ENCODE data around the gene LRPAP1.
"Not testable (repeated sequence)": the region's sequence is repeated elsewhere in the genome, so short reads cannot be mapped to it uniquely, and the experiment has no call there.

LRPAP1 gene

DNA sequence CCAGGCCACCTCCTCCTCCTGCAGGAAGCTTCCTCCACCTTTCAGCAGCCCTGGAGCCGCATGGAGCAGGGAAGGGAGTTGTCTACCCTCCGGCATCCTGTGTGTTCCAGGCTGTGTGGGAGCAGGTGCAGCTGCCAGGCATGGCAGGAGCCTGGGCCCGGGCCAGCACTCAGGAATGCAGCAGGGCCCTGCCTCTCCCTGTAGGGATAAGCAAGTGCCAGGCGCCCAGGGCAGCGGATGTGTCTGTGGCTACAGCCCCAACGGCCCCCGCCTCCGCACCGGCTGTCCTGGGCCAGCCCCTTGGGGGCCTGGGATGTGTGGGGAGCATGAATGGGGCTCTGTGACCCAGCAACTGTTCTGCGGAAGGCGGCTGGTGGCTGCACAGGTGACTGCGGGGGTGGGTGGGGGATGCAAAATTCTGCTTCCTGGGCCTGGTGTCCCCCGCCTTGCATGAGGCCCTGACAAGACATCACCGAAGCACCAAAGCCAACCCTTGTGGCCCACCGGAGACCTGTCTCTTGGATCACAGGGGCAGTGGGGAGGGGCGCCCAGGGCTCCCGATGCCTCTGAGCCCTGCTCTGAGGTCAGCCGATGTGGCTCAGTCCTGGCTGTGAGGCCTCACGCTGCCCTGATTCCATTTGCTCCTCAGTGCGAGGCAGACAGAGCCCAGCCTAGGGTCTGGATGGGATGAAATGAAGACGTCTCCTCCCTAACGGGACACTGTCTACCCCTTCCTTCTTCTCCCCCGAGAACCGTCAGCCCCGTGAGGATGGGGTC lies 70.5 kb downstream of the LRPAP1 start:
- no peak overlapping the region for H3K4me3 ChIP-seq (ENCODE audit: low read length, poor library complexity, severe bottlenecking)
- no peaks in the 10 kb centered on the region for H3K36me3 ChIP-seq (ENCODE audit: insufficient read depth, low read length)
- no peaks in the 10 kb centered on the region for H4K20me1 ChIP-seq (ENCODE audit: insufficient read depth, low read length, poor library complexity, severe bottlenecking)
- no peaks in the 10 kb centered on the region for H3K9me2 ChIP-seq (replicated peaks; ENCODE audit: low read depth, low read length)
- no peaks in the 10 kb centered on the region for H3K9me3 ChIP-seq (ENCODE audit: insufficient read depth, low read depth, low read length)
- no peaks in the 10 kb centered on the region for H3K27me3 ChIP-seq (ENCODE audit: insufficient read depth, low read length, poor library complexity, severe bottlenecking)
- H3K4me1 ChIP-seq (ENCODE audit: insufficient read depth, low read length, poor library complexity, severe bottlenecking), result no peaks in the 10 kb centered on the region
- H3K79me2 ChIP-seq (ENCODE audit: insufficient read depth, low read length), result no peaks in the 10 kb centered on the region
- H3K9ac ChIP-seq (ENCODE audit: low read depth, low read length, poor library complexity, severe bottlenecking), result no peak overlapping the region
- TF ChIP-seq, protein P1, sequence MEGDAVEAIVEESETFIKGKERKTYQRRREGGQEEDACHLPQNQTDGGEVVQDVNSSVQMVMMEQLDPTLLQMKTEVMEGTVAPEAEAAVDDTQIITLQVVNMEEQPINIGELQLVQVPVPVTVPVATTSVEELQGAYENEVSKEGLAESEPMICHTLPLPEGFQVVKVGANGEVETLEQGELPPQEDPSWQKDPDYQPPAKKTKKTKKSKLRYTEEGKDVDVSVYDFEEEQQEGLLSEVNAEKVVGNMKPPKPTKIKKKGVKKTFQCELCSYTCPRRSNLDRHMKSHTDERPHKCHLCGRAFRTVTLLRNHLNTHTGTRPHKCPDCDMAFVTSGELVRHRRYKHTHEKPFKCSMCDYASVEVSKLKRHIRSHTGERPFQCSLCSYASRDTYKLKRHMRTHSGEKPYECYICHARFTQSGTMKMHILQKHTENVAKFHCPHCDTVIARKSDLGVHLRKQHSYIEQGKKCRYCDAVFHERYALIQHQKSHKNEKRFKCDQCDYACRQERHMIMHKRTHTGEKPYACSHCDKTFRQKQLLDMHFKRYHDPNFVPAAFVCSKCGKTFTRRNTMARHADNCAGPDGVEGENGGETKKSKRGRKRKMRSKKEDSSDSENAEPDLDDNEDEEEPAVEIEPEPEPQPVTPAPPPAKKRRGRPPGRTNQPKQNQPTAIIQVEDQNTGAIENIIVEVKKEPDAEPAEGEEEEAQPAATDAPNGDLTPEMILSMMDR (conservative IDR thresholded peaks at IDR 0.05; ENCODE audit: low read length), result no peak
- TF ChIP-seq EZH2phosphoT487 (IDR thresholded peaks at IDR 0.05; ENCODE audit: borderline replicate concordance), result no peak
- H3F3A ChIP-seq (ENCODE audit: low read depth), result no peaks in the 10 kb centered on the region
- no peak overlapping the region for H2AFZ ChIP-seq (ENCODE audit: low read length)
- H3K4me2 ChIP-seq (ENCODE audit: low read depth, low read length, poor library complexity, severe bottlenecking), result no peak overlapping the region

DNA sequence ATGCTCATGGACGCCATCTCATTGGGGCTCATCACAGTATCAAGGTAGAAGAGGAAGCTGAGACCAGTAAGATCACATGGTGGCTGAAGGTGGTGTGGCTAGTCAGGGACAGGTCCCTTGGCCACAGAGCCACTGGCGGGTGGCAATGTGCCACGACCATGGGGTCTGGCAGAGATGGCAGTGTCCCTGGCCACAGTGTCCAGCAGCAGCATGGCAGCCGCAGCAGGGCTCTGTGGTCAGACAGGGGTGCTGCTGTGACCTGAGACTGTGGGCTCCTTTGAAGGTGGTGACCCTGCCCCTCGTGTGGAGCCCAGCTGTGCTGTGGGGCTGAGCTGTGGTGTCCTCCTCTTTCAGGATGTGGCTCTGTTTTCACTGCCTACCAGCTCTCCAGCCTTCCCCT lies 71.3 kb downstream of the LRPAP1 start:
- no peaks in the 10 kb centered on the region for H3K9me3 ChIP-seq (ENCODE audit: insufficient read depth, low read depth, low read length)
- H2AFZ ChIP-seq (ENCODE audit: low read length), result no peak overlapping the region
- no peaks in the 10 kb centered on the region for H3K4me1 ChIP-seq (ENCODE audit: insufficient read depth, low read length, poor library complexity, severe bottlenecking)
- no peak for TF ChIP-seq EZH2phosphoT487 (IDR thresholded peaks at IDR 0.05; ENCODE audit: borderline replicate concordance)
- TF ChIP-seq, protein P1 (conservative IDR thresholded peaks at IDR 0.05; ENCODE audit: low read length), result no peak
- H3K9me2 ChIP-seq (replicated peaks; ENCODE audit: low read depth, low read length), result no peaks in the 10 kb centered on the region
- no peak overlapping the region for H3K4me3 ChIP-seq (ENCODE audit: low read length, poor library complexity, severe bottlenecking)
- no peak overlapping the region for H3K4me2 ChIP-seq (ENCODE audit: low read depth, low read length, poor library complexity, severe bottlenecking)
- H4K20me1 ChIP-seq (ENCODE audit: insufficient read depth, low read length, poor library complexity, severe bottlenecking), result no peaks in the 10 kb centered on the region
- no peaks in the 10 kb centered on the region for H3F3A ChIP-seq (ENCODE audit: low read depth)
- H3K36me3 ChIP-seq (ENCODE audit: insufficient read depth, low read length), result no peaks in the 10 kb centered on the region
- no peaks in the 10 kb centered on the region for H3K79me2 ChIP-seq (ENCODE audit: insufficient read depth, low read length)
- H3K27me3 ChIP-seq (ENCODE audit: insufficient read depth, low read length, poor library complexity, severe bottlenecking), result no peaks in the 10 kb centered on the region
- no peak overlapping the region for H3K9ac ChIP-seq (ENCODE audit: low read depth, low read length, poor library complexity, severe bottlenecking)

DNA sequence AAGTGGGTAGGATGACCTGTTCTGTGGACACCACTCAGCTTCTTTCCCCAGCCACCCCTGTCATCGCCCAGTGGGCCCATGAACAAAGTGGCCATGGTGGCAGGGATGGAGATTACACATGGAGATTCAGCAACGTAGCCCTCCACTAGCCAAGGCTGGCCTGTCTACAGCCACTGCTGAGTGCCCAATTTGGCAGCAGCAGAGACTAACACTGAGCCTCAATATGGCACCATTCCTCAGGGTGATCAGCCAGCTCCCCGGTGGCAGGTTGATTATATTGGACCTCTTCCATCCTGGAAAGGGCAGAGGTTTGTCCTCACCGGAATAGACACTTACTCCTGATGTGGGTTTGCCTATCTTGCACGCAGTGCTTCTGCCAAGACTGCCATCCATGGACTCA lies 73.1 kb downstream of the LRPAP1 start:
- H3K4me2 ChIP-seq (ENCODE audit: low read depth, low read length, poor library complexity, severe bottlenecking); H3K79me2 ChIP-seq (ENCODE audit: insufficient read depth, low read length); H3F3A ChIP-seq (ENCODE audit: low read depth); H3K4me1 ChIP-seq (ENCODE audit: insufficient read depth, low read length, poor library complexity, severe bottlenecking); H2AFZ ChIP-seq (ENCODE audit: low read length); H3K9me3 ChIP-seq (ENCODE audit: insufficient read depth, low read depth, low read length); H3K36me3 ChIP-seq (ENCODE audit: insufficient read depth, low read length); H3K27me3 ChIP-seq (ENCODE audit: insufficient read depth, low read length, poor library complexity, severe bottlenecking); H3K4me3 ChIP-seq (ENCODE audit: low read length, poor library complexity, severe bottlenecking); H4K20me1 ChIP-seq (ENCODE audit: insufficient read depth, low read length, poor library complexity, severe bottlenecking); H3K9ac ChIP-seq (ENCODE audit: low read depth, low read length, poor library complexity, severe bottlenecking); H3K9me2 ChIP-seq (replicated peaks; ENCODE audit: low read depth, low read length): not testable (repeated sequence)

DNA sequence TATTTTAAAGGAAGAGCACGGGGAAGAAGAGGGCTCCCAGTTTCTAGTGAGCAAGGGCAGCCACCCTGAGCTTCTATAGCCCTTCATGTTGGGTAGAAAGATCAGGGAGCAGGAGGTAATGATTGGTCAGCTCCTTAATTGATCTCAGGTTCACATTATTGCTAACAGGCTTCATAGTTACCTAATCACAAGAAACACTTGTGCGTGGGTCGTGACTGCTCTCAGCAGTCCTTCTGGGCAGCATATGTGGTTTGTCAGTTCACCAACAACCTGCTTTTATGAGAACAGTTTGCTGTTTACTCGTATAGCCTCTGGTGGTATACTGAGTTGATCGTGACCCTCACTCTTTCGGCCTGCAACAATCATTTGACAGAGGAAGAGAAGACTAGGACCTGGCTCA lies 73.9 kb downstream of the LRPAP1 start:
- TF ChIP-seq EZH2phosphoT487 (IDR thresholded peaks at IDR 0.05; ENCODE audit: borderline replicate concordance), result no peak
- TF ChIP-seq, protein P1 (conservative IDR thresholded peaks at IDR 0.05; ENCODE audit: low read length), result no peak
- Histone ChIP-seq H3K9me3 (ENCODE audit: insufficient read depth, low read depth, low read length) (no peaks in the 10 kb centered on the region), H3F3A (ENCODE audit: low read depth) (no peaks in the 10 kb centered on the region)

DNA sequence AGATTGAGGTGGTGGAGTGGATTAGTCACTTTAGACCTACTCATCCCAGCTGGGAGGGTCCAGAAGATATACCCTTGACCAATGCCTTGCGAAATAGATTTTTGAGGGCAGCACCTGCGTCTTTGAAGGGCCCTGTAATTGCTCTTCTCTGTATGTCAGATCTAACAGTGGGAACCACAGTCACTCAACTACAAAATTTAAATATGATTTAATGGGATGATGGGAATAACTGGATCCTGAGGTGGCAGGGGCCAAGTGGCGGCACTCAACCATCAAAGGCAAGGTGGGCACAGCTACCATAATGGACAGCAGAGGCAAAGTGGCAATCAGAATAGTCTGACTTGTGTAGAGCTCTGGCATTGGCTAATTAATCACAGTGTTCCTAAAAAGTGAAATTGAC lies 76.6 kb downstream of the LRPAP1 start:
- H3K9me3 ChIP-seq (ENCODE audit: insufficient read depth, low read depth, low read length); H3K4me1 ChIP-seq (ENCODE audit: insufficient read depth, low read length, poor library complexity, severe bottlenecking); H3F3A ChIP-seq (ENCODE audit: low read depth): not testable (repeated sequence)

More for the DNA sequence above, 73.9 kb downstream of the LRPAP1 start:
- Histone ChIP-seq H2AFZ (ENCODE audit: low read length) (no peak overlapping the region), H3K27me3 (ENCODE audit: insufficient read depth, low read length, poor library complexity, severe bottlenecking) (no peaks in the 10 kb centered on the region), H3K4me1 (ENCODE audit: insufficient read depth, low read length, poor library complexity, severe bottlenecking) (no peaks in the 10 kb centered on the region), H3K36me3 (ENCODE audit: insufficient read depth, low read length) (no peaks in the 10 kb centered on the region), H3K79me2 (ENCODE audit: insufficient read depth, low read length) (no peaks in the 10 kb centered on the region), H3K9me2 (replicated peaks; ENCODE audit: low read depth, low read length) (no peaks in the 10 kb centered on the region), H4K20me1 (ENCODE audit: insufficient read depth, low read length, poor library complexity, severe bottlenecking) (no peaks in the 10 kb centered on the region), H3K4me3 (ENCODE audit: low read length, poor library complexity, severe bottlenecking) (no peak overlapping the region), H3K4me2 (ENCODE audit: low read depth, low read length, poor library complexity, severe bottlenecking) (no peak overlapping the region), H3K9ac (ENCODE audit: low read depth, low read length, poor library complexity, severe bottlenecking) (no peak overlapping the region)

More for the DNA sequence above, 76.6 kb downstream of the LRPAP1 start:
- H4K20me1 ChIP-seq (ENCODE audit: insufficient read depth, low read length, poor library complexity, severe bottlenecking); H3K4me2 ChIP-seq (ENCODE audit: low read depth, low read length, poor library complexity, severe bottlenecking); H3K79me2 ChIP-seq (ENCODE audit: insufficient read depth, low read length); H3K9me2 ChIP-seq (replicated peaks; ENCODE audit: low read depth, low read length); H3K9ac ChIP-seq (ENCODE audit: low read depth, low read length, poor library complexity, severe bottlenecking); H3K4me3 ChIP-seq (ENCODE audit: low read length, poor library complexity, severe bottlenecking); H2AFZ ChIP-seq (ENCODE audit: low read length); H3K27me3 ChIP-seq (ENCODE audit: insufficient read depth, low read length, poor library complexity, severe bottlenecking); H3K36me3 ChIP-seq (ENCODE audit: insufficient read depth, low read length): not testable (repeated sequence)
